ENCODE data around the gene GDPGP1. TPM values are rescaled to one million over a fixed set of nuclear protein-coding genes. Genes with fewer than 3 reads are reported as not detected.

The GDPGP1 gene
- total RNA-seq, 2 donors from 2014 or later: 5.0 to 23.4 TPM

DNA sequence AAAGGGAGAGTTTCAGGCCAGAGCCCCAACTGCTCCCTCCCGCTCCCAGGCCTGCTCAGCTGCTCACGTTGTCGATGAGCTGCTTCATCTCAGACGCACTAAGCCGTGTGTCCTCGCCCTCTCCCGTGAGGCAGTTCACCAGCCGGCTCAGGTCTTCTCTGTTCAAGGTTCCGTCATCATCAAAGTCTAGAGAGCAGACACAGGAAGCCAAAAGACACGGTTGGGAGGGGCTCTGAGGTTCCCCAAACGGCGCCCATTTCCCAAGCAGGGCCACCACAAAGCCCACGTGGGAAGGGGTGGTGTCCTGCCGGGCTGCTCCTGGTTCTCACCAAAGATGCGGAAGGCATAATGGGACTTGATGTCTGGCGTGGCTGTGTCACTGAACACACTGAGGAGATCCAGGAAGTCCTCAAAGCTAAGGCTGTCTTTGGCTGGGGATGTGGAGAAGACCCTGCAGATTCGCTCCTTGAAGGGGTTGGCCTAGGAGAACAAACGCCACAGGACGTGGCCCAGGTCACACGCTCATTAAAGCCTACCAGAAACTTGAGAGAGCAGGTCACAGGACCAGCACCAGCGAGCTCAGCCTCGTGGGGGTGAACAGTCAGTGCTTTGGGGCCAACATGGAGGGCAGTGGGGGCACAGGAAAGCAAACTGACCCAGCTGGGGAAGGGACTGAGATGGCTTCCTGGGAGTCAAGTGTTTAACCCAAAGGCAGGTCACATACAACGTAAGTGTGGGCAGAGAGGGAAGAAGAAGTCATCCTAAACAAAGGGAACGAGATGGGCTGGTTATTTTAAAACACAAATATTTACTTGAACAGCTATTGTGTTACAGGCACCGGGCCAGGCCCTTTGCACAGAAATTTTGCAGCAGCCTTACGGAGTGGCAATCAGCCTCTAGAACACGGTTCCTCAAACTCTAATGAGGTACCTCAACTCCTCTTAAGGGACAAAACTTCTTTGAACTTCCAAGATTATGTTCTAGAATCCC is 2.7 kb upstream of the GDPGP1 start:
- no peaks in the 10 kb centered on the region for H3K27me3 ChIP-seq (replicated peaks; ENCODE audit: insufficient read depth)
- TF ChIP-seq, protein P1, sequence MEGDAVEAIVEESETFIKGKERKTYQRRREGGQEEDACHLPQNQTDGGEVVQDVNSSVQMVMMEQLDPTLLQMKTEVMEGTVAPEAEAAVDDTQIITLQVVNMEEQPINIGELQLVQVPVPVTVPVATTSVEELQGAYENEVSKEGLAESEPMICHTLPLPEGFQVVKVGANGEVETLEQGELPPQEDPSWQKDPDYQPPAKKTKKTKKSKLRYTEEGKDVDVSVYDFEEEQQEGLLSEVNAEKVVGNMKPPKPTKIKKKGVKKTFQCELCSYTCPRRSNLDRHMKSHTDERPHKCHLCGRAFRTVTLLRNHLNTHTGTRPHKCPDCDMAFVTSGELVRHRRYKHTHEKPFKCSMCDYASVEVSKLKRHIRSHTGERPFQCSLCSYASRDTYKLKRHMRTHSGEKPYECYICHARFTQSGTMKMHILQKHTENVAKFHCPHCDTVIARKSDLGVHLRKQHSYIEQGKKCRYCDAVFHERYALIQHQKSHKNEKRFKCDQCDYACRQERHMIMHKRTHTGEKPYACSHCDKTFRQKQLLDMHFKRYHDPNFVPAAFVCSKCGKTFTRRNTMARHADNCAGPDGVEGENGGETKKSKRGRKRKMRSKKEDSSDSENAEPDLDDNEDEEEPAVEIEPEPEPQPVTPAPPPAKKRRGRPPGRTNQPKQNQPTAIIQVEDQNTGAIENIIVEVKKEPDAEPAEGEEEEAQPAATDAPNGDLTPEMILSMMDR (IDR thresholded peaks at IDR 0.05): no peak
- H3K9me3 ChIP-seq: no peaks in the 10 kb centered on the region
- DNase-seq (ENCODE audit: low spot score): no peak
- H3K36me3 ChIP-seq: peaks cover 35% of the 10 kb centered on the region
- no peak overlapping the region for H3K4me3 ChIP-seq
- no peak overlapping the region for H3K27ac ChIP-seq
- peaks cover 27 to 39% of the 10 kb centered on the region in 2 donors for H3K4me1 ChIP-seq (ENCODE audit: control insufficient read depth in 1 of 2, low read depth in 2 of 2)
- ATAC-seq (ENCODE audit: insufficient number of reproducible peaks, low FRiP score, low read depth): no peak

DNA sequence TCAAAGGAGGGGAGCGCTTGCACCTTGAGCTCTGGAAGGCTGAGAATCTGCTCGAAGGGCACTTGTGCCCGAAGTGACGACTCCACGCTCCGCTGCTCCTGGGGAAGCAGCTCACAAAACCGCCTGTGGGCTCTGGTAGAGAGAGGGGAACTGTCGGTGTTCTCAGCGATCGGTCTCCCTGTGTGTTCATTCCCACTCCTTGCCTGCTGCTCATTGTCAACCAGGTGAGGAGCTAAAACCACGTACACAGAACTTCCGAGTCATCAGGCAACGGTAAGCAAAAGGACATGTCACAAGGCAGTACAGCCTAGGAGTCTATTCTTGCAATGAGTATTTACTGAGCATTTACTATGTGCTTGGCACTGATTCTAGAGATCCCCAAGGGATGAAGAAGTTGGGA is 1.8 kb upstream of the GDPGP1 start:
- peak overlapping the region; percentile 86 for H3K4me3 ChIP-seq
- H3K36me3 ChIP-seq: peaks cover 28% of the 10 kb centered on the region
- H3K27me3 ChIP-seq (replicated peaks; ENCODE audit: insufficient read depth): no peaks in the 10 kb centered on the region
- DNase-seq (ENCODE audit: low spot score) (no peak), ATAC-seq (ENCODE audit: insufficient number of reproducible peaks, low FRiP score, low read depth) (no peak)
- peaks cover 27 to 39% of the 10 kb centered on the region in 2 donors for H3K4me1 ChIP-seq (ENCODE audit: control insufficient read depth in 1 of 2, low read depth in 2 of 2)
- H3K9me3 ChIP-seq: no peaks in the 10 kb centered on the region
- H3K27ac ChIP-seq: no peak overlapping the region
- TF ChIP-seq, protein P1 (IDR thresholded peaks at IDR 0.05): no peak

- Histone ChIP-seq H3K27me3 (replicated peaks; ENCODE audit: insufficient read depth) (no peaks in the 10 kb centered on the region), H3K4me3 (peak overlapping the region; percentile 86), H3K4me1 (ENCODE audit: control insufficient read depth in 1 of 2, low read depth in 2 of 2) (peaks cover 27 to 39% of the 10 kb centered on the region in 2 donors), H3K27ac (peak overlapping the region; percentile 88 to 92), H3K9me3 (no peaks in the 10 kb centered on the region), H3K36me3 (peaks cover 20% of the 10 kb centered on the region)
- TF ChIP-seq, protein P1 (IDR thresholded peaks at IDR 0.05): no peak
- DNase-seq (ENCODE audit: low spot score) (no peak), ATAC-seq (ENCODE audit: insufficient number of reproducible peaks, low FRiP score, low read depth) (no peak)
Observed at GRCh38 chr15:90232941-90233386, 1.0 kb upstream of the GDPGP1 start.

GRCh38 chr15:90233387-90234095 is 468 bp upstream of the GDPGP1 start, which contains the start of gene CIB1:
Gene CIB1 (minus strand): TSS chr15:90233941. CDS start chr15:90233885, 56 bp downstream.
- Histone ChIP-seq H3K4me3 (peak within 1 kb of the TSS; percentile 86), H3K9me3 (no peaks in the 10 kb centered on the region), H3K27me3 (replicated peaks; ENCODE audit: insufficient read depth) (no peaks in the 10 kb centered on the region), H3K27ac (peak within 1 kb of the TSS; percentile 88 to 92), H3K4me1 (ENCODE audit: control insufficient read depth in 1 of 2, low read depth in 2 of 2) (peaks cover 27 to 39% of the 10 kb centered on the region in 2 donors), H3K36me3 (peaks cover 16% of the 10 kb centered on the region)
- TF ChIP-seq, protein P1 (IDR thresholded peaks at IDR 0.05): peak; percentile 36
- peak; percentile 84 for ATAC-seq (ENCODE audit: insufficient number of reproducible peaks, low FRiP score, low read depth)
- DNase-seq (ENCODE audit: low spot score): peak; percentile 82

- no peak overlapping the region for H3K27ac ChIP-seq
- TF ChIP-seq, protein P1 (IDR thresholded peaks at IDR 0.05): no peak
- no peak for DNase-seq (ENCODE audit: low spot score)
- no peaks in the 10 kb centered on the region for H3K27me3 ChIP-seq (replicated peaks; ENCODE audit: insufficient read depth)
- H3K9me3 ChIP-seq: no peaks in the 10 kb centered on the region
- H3K4me1 ChIP-seq (ENCODE audit: control insufficient read depth in 1 of 2, low read depth in 2 of 2): peaks cover 6% of the 10 kb centered on the region in 2 donors
- H3K36me3 ChIP-seq: no peaks in the 10 kb centered on the region
- ATAC-seq (ENCODE audit: insufficient number of reproducible peaks, low FRiP score, low read depth): no peak
- H3K4me3 ChIP-seq: no peak overlapping the region
Observed at GRCh38 chr15:90239371-90239770, 5.4 kb downstream of the GDPGP1 start.
